Stimulated activated CD4-positive, alpha-beta T cell treated with anti-CD3 and anti-CD28 coated beads, Interleukin-1b, Interleukin-23, amount 100 ng/mL, for 48 hours (primary cell): Measurements from ENCODE around the gene GJA4.
"Not testable (repeated sequence)": the region's sequence is repeated elsewhere in the genome, so short reads cannot be mapped to it uniquely, and the experiment has no call there.

Experiments
- DNase-seq: peaks from one replicate; pipeline ENCODE4 v3.0.0-alpha.2; 2020

The GJA4 gene

GRCh38 chr1:34794001-34794789, 1.4 kb downstream of the GJA4 start:
- DNase-seq: no peak

GRCh38 chr1:34794790-34795180, 2.0 kb downstream of the GJA4 start:
- no peak for DNase-seq

- DNase-seq: no peak
Measured at GRCh38 chr1:34795916-34796315, 3.1 kb downstream of the GJA4 start.

- DNase-seq: no peak
Measured at GRCh38 chr1:34796990-34797389, 4.2 kb downstream of the GJA4 start.

GRCh38 chr1:34800214-34800613, 7.4 kb downstream of the GJA4 start:
- no peak for DNase-seq

GRCh38 chr1:34803770-34804169, 11.0 kb downstream of the GJA4 start:
- DNase-seq: no peak

- no peak for DNase-seq
Measured at GRCh38 chr1:34806396-34806795, 13.6 kb downstream of the GJA4 start.

GRCh38 chr1:34808051-34808810, 15.4 kb downstream of the GJA4 start:
- no peak for DNase-seq

- DNase-seq: not testable (repeated sequence)
Measured at GRCh38 chr1:34810781-34811180, 18.0 kb downstream of the GJA4 start.

GRCh38 chr1:34816332-34816731, 23.5 kb downstream of the GJA4 start:
- no peak for DNase-seq

GRCh38 chr1:34816778-34817177, 24.0 kb downstream of the GJA4 start:
- no peak for DNase-seq

GRCh38 chr1:34818862-34819261, 26.1 kb downstream of the GJA4 start:
- DNase-seq: not testable (repeated sequence)

GRCh38 chr1:34822202-34822601, 29.4 kb downstream of the GJA4 start:
- no peak for DNase-seq

- DNase-seq: no peak
Measured at GRCh38 chr1:34824817-34825454, 32.1 kb downstream of the GJA4 start.

GRCh38 chr1:34825455-34826091, 32.8 kb downstream of the GJA4 start:
- no peak for DNase-seq

- no peak for DNase-seq
Measured at GRCh38 chr1:34827341-34827941, 34.6 kb downstream of the GJA4 start.

GRCh38 chr1:34828611-34829010, 35.8 kb downstream of the GJA4 start:
- DNase-seq: no peak

GRCh38 chr1:34829250-34829649, 36.5 kb downstream of the GJA4 start:
- no peak for DNase-seq

GRCh38 chr1:34831721-34832246, 39.0 kb downstream of the GJA4 start:
- no peak for DNase-seq

- no peak for DNase-seq
Measured at GRCh38 chr1:34833711-34834110, 40.9 kb downstream of the GJA4 start.

- DNase-seq: no peak
Measured at GRCh38 chr1:34839526-34840305, 46.9 kb downstream of the GJA4 start.

GRCh38 chr1:34840426-34840825, 47.6 kb downstream of the GJA4 start:
- DNase-seq: no peak
